DND-41 (cell line): ENCODE data around the gene LRP3.

ENCODE experiments used
- ATAC-seq: fragments of 200-7000 bp; cut with Tn5 transposase; 3 replicates; pipeline ENCODE4 v1.9.1; 2021; ENCODE audit warnings: low read depth; ENCODE audit not compliant: insufficient read depth
- DNase-seq: peaks from one replicate; pipeline ENCODE4 v3.0.0-alpha.2; 2020
- H2AFZ ChIP-seq: 2 replicates; pipeline ENCODE4 v1.6.0; 2012; ENCODE audit warnings: low read depth, low read length
- H3K27ac ChIP-seq: 2 replicates; pipeline ENCODE4 v1.5.1; 2012; ENCODE audit warnings: low read length, inconsistent platforms
- H3K27me3 ChIP-seq: fragments of 200-600 bp; sonication (generic); 2 replicates; pipeline ENCODE4 v1.6.0; 2012; ENCODE audit warnings: low read length, mild to moderate bottlenecking, inconsistent platforms; ENCODE audit not compliant: insufficient read depth, poor library complexity
- H3K36me3 ChIP-seq: 2 replicates; pipeline ENCODE4 v1.5.1; 2012; ENCODE audit warnings: low read length, inconsistent platforms; ENCODE audit not compliant: insufficient read depth
- H3K4me1 ChIP-seq: 2 replicates; pipeline ENCODE4 v1.5.1; 2012; ENCODE audit warnings: mild to moderate bottlenecking, low read length; ENCODE audit not compliant: insufficient read depth
- H3K4me2 ChIP-seq: 2 replicates; pipeline ENCODE4 v1.6.0; 2012; ENCODE audit warnings: mild to moderate bottlenecking, moderate library complexity, low read length, inconsistent platforms; ENCODE audit not compliant: insufficient read depth
- H3K4me3 ChIP-seq, 2 experiments: fragments of 200-600 bp in 1 of 2; shearing (Covaris generic) in 1 of 2; 2 replicates each; pipeline ENCODE4 v1.5.1; 2012 to 2016; ENCODE audit warnings: inconsistent platforms in 2 of 2, low read length in 2 of 2, mild to moderate bottlenecking in 2 of 2, low read depth in 1 of 2, moderate library complexity in 1 of 2
- H3K79me2 ChIP-seq: 2 replicates; pipeline ENCODE4 v1.6.0; 2012; ENCODE audit warnings: low read length, inconsistent platforms; ENCODE audit not compliant: insufficient read depth
- H3K9ac ChIP-seq: 2 replicates; pipeline ENCODE4 v1.6.0; 2012; ENCODE audit warnings: low read depth, mild to moderate bottlenecking, inconsistent platforms, low read length, moderate library complexity
- H3K9me3 ChIP-seq: 2 replicates; pipeline ENCODE4 v1.5.1; 2012; ENCODE audit warnings: low read length, moderate library complexity, mild to moderate bottlenecking, inconsistent platforms; ENCODE audit not compliant: insufficient read depth, severe bottlenecking
- H4K20me1 ChIP-seq: 2 replicates; pipeline ENCODE4 v1.6.0; 2012; ENCODE audit warnings: low read length; ENCODE audit not compliant: insufficient read depth
- EZH2 ChIP-seq: IDR thresholded peaks from 3 replicates; pipeline ENCODE4 v1.6.1; 2012; ENCODE audit warnings: borderline replicate concordance, low read depth, mild to moderate bottlenecking, moderate library complexity, low read length, inconsistent platforms; ENCODE audit not compliant: severe bottlenecking
- TF ChIP-seq, protein P1 (sequence below): IDR thresholded peaks from 2 replicates; pipeline ENCODE4 v1.5.1; 2012; ENCODE audit warnings: borderline replicate concordance, low read length, moderate library complexity, mild to moderate bottlenecking; ENCODE audit not compliant: poor library complexity, severe bottlenecking; ENCODE audit errors: extremely low read depth

The LRP3 gene

DNA sequence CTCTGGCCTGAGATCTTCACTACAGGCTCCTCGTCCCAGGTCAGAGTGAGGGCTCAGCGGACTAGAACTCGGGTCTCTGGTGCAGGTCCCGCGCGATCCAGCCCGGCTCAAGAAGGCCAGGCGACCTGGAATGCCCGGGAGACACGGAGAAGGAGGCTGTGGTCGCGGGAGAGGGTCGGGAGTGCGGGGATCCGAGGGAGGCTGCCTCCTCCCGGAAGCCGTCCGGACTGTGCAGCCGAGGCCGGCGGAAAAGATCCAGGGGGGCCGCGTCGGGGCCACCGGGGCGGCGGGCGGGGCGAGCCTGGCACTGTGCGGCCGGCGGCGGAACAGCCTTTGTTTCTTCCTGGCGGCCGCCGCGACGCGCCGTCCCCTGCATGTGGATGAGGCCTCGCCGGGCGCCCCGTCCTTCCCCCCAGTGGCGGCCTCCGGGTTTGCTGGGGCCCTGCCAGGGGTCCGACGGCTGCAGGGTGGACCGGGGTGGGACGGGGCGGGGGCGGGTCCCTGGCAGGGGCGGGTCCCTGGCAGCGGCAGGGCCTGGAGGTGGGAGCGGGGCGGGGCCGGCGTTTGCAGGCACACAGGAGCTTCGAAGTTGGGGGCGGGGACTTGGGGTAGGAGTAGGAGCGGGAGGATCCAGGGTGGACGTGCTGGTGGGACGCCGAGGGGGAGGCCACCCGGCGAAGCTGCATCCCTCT, 32.6 kb downstream of the LRP3 start:
- H2AFZ ChIP-seq, result no peak overlapping the region
- TF ChIP-seq, protein P1, sequence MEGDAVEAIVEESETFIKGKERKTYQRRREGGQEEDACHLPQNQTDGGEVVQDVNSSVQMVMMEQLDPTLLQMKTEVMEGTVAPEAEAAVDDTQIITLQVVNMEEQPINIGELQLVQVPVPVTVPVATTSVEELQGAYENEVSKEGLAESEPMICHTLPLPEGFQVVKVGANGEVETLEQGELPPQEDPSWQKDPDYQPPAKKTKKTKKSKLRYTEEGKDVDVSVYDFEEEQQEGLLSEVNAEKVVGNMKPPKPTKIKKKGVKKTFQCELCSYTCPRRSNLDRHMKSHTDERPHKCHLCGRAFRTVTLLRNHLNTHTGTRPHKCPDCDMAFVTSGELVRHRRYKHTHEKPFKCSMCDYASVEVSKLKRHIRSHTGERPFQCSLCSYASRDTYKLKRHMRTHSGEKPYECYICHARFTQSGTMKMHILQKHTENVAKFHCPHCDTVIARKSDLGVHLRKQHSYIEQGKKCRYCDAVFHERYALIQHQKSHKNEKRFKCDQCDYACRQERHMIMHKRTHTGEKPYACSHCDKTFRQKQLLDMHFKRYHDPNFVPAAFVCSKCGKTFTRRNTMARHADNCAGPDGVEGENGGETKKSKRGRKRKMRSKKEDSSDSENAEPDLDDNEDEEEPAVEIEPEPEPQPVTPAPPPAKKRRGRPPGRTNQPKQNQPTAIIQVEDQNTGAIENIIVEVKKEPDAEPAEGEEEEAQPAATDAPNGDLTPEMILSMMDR, result no peak
- no peak for TF ChIP-seq EZH2
- DNase-seq (no peak), ATAC-seq (no peak)
- H3K27ac ChIP-seq, result no peak overlapping the region
- H4K20me1 ChIP-seq, result no peaks in the 10 kb centered on the region
- no peaks in the 10 kb centered on the region for H3K79me2 ChIP-seq
- H3K9ac ChIP-seq, result no peak overlapping the region
- H3K4me2 ChIP-seq, result no peak overlapping the region
- no peaks in the 10 kb centered on the region for H3K36me3 ChIP-seq
- no peaks in the 10 kb centered on the region for H3K4me1 ChIP-seq
- H3K4me3 ChIP-seq, result no peak overlapping the region
- peaks cover 14% of the 10 kb centered on the region for H3K9me3 ChIP-seq
- H3K27me3 ChIP-seq, result no peaks in the 10 kb centered on the region

DNA sequence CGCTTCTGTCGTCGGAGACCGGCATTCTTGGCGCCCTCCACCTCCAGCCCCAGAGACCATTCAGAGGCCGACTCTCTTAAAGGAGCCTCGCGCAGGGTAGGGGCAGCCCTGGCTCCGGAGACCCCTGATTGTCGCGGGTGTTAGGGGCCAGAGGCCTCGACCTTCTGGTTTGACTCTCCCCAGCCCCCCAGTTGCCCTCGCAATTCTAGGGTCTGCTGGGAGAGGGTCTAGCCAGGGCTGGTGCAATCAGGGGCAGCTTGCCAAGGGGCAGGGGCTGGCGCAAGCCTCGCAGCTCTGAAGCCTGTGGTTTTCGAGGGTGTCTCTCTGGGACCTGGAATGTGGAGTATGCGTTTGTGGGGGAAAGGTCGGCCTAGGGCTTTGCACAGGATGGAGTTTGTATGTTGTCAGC, 33.1 kb downstream of the LRP3 start:
- DNase-seq (no peak), ATAC-seq (no peak)
- Histone ChIP-seq H3K4me1 (no peaks in the 10 kb centered on the region), H3K4me2 (no peak overlapping the region), H3K9ac (no peak overlapping the region), H3K27me3 (no peaks in the 10 kb centered on the region), H3K79me2 (no peaks in the 10 kb centered on the region), H4K20me1 (no peaks in the 10 kb centered on the region), H3K9me3 (peaks cover 14% of the 10 kb centered on the region), H3K36me3 (no peaks in the 10 kb centered on the region), H3K4me3 (no peak overlapping the region), H3K27ac (no peak overlapping the region), H2AFZ (no peak overlapping the region)
- TF ChIP-seq, protein P1, result no peak
- no peak for TF ChIP-seq EZH2

DNA sequence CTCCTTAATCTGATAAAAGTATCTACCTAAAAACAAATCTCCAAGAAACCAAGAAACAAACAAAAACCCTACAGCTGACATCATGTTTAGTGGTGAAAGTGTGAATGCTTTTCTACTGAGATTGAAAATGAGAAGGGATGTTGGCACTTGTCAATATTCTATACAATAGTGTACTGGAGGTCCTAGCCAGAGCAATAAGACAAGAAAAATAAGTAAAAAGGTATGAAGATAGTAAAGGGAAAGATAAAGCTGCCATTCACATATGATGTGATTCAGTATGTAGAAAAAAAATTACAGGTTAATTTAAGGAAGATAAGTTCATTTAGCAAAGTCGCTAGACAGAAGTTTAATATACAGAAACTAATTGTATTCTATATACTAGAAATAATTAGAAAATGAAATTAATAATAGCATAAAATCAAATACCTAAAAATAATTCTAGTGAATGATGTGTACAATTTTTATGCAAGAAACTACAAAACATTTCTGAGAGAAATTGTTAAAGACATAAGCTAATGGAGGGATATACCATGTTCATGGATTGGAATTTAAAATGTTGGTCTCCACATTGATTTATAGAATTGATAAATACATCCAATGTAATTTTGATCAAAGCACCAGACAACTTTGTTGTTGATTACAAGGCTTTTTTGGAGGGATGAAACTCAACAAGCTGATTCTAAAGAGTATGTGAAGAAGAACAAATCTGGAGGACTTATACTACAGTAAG, 33.9 kb downstream of the LRP3 start:
- no peaks in the 10 kb centered on the region for H3K36me3 ChIP-seq
- no peak overlapping the region for H3K4me3 ChIP-seq
- TF ChIP-seq, protein P1, result no peak
- TF ChIP-seq EZH2, result no peak
- no peak overlapping the region for H3K9ac ChIP-seq
- no peaks in the 10 kb centered on the region for H4K20me1 ChIP-seq
- DNase-seq, result no peak
- no peaks in the 10 kb centered on the region for H3K4me1 ChIP-seq
- H3K79me2 ChIP-seq, result no peaks in the 10 kb centered on the region
- no peak overlapping the region for H2AFZ ChIP-seq
- peaks cover 14% of the 10 kb centered on the region for H3K9me3 ChIP-seq
- no peaks in the 10 kb centered on the region for H3K27me3 ChIP-seq
- no peak overlapping the region for H3K4me2 ChIP-seq
- no peak overlapping the region for H3K27ac ChIP-seq
- ATAC-seq, result no peak
